H9 (cell line): ENCODE data around the gene FBXO30. TPM values are rescaled to one million over a fixed set of nuclear protein-coding genes. Genes with fewer than 3 reads are reported as not detected.

Experiments
- DNase-seq: peaks from one replicate; pipeline ENCODE4 v3.0.0-alpha.2; 2017
- H2AFZ ChIP-seq: one replicate; pipeline ENCODE4 v1.6.1; 2013; ENCODE audit warnings: mild to moderate bottlenecking, low read length, control low read depth, moderate library complexity
- H2AK5ac ChIP-seq: 2 replicates; pipeline ENCODE4 v1.6.1; 2013; ENCODE audit warnings: low read length, control low read depth, mixed read lengths; ENCODE audit not compliant: insufficient read length
- H2BK120ac ChIP-seq: one replicate; pipeline ENCODE4 v1.6.1; 2013; ENCODE audit warnings: low read depth, mild to moderate bottlenecking, low read length, control low read depth, inconsistent platforms; ENCODE audit not compliant: poor library complexity, severe bottlenecking
- H2BK12ac ChIP-seq: 2 replicates; pipeline ENCODE4 v1.6.1; 2013; ENCODE audit warnings: low read length, control low read depth, mixed read lengths, low read depth; ENCODE audit not compliant: insufficient read length
- H2BK15ac ChIP-seq: 2 replicates; pipeline ENCODE4 v1.6.1; 2013; ENCODE audit warnings: low read depth, low read length, control low read depth
- H2BK20ac ChIP-seq: one replicate; pipeline ENCODE4 v1.6.1; 2013; ENCODE audit warnings: low read depth, mild to moderate bottlenecking, low read length, control low read depth, inconsistent platforms; ENCODE audit not compliant: poor library complexity, severe bottlenecking
- H2BK5ac ChIP-seq: 2 replicates; pipeline ENCODE4 v1.6.1; 2013; ENCODE audit warnings: low read length, control low read depth, mixed read lengths; ENCODE audit not compliant: insufficient read length
- H3K14ac ChIP-seq: 2 replicates; pipeline ENCODE4 v1.6.1; 2013; ENCODE audit warnings: low read length, control low read depth; ENCODE audit not compliant: insufficient read depth
- H3K18ac ChIP-seq: 2 replicates; pipeline ENCODE4 v1.6.1; 2013; ENCODE audit warnings: low read depth, mild to moderate bottlenecking, mixed read lengths, low read length, control low read depth; ENCODE audit not compliant: insufficient read length
- H3K23ac ChIP-seq: 2 replicates; pipeline ENCODE4 v1.6.1; 2013; ENCODE audit warnings: low read length, control low read depth, mixed read lengths, low read depth; ENCODE audit not compliant: insufficient read length
- H3K23me2 ChIP-seq: 2 replicates; pipeline ENCODE4 v1.6.1; 2013; ENCODE audit warnings: low read depth, mild to moderate bottlenecking, mixed read lengths, low read length, control low read depth; ENCODE audit not compliant: insufficient read length, poor library complexity, severe bottlenecking
- H3K27ac ChIP-seq: 2 replicates; pipeline ENCODE4 v1.5.1; 2013; ENCODE audit warnings: low read length, control low read depth, mixed read lengths, low read depth; ENCODE audit not compliant: insufficient read length
- H3K27me3 ChIP-seq: 2 replicates; pipeline ENCODE4 v1.6.1; 2013; ENCODE audit warnings: low read length, control low read depth, inconsistent platforms; ENCODE audit not compliant: insufficient read depth
- H3K4ac ChIP-seq: 2 replicates; pipeline ENCODE4 v1.6.1; 2013; ENCODE audit warnings: low read depth, mild to moderate bottlenecking, control low read depth, inconsistent platforms, low read length, moderate library complexity
- H3K4me1 ChIP-seq: 2 replicates; pipeline ENCODE4 v1.6.1; 2013; ENCODE audit warnings: low read length, control low read depth, inconsistent platforms; ENCODE audit not compliant: insufficient read depth
- H3K4me2 ChIP-seq: 2 replicates; pipeline ENCODE4 v1.6.1; 2013; ENCODE audit warnings: low read length, control low read depth, mixed read lengths; ENCODE audit not compliant: insufficient read length, insufficient read depth
- H3K56ac ChIP-seq: 2 replicates; pipeline ENCODE4 v1.6.1; 2013; ENCODE audit warnings: low read depth, mild to moderate bottlenecking, mixed read lengths, low read length, control low read depth; ENCODE audit not compliant: insufficient read length
- H3K79me1 ChIP-seq: 2 replicates; pipeline ENCODE4 v1.6.1; 2013; ENCODE audit warnings: low read depth, mild to moderate bottlenecking, moderate library complexity, low read length, control low read depth, inconsistent platforms; ENCODE audit not compliant: insufficient read depth, poor library complexity, severe bottlenecking
- H3K79me2 ChIP-seq: 2 replicates; pipeline ENCODE4 v1.6.1; 2013; ENCODE audit warnings: low read length, control low read depth, inconsistent platforms; ENCODE audit not compliant: insufficient read depth
- H3K9ac ChIP-seq: 2 replicates; pipeline ENCODE4 v1.6.1; 2013; ENCODE audit warnings: low read length, control low read depth, mixed read lengths; ENCODE audit not compliant: insufficient read length; ENCODE audit errors: extremely low read depth
- H3K9me3 ChIP-seq: one replicate; pipeline ENCODE4 v1.6.1; 2013; ENCODE audit warnings: low read depth, low read length, inconsistent platforms; ENCODE audit not compliant: control insufficient read depth
- H3T11ph ChIP-seq: one replicate; pipeline ENCODE4 v1.6.1; 2013; ENCODE audit warnings: mild to moderate bottlenecking, low read length, control low read depth, inconsistent platforms
- H4K20me1 ChIP-seq: one replicate; pipeline ENCODE4 v1.6.1; 2013; ENCODE audit not compliant: control insufficient read depth, insufficient read length, insufficient read depth
- H4K5ac ChIP-seq: 2 replicates; pipeline ENCODE4 v1.6.1; 2013; ENCODE audit warnings: low read depth, mild to moderate bottlenecking, mixed read lengths, low read length, control low read depth; ENCODE audit not compliant: insufficient read length
- H4K8ac ChIP-seq: replicated peaks from 2 replicates; pipeline ENCODE4 v1.6.1; 2013; ENCODE audit warnings: low read length, control low read depth, mixed read lengths, low read depth; ENCODE audit not compliant: insufficient read length
- H4K91ac ChIP-seq: 2 replicates; pipeline ENCODE4 v1.6.1; 2013; ENCODE audit warnings: low read depth, mild to moderate bottlenecking, moderate library complexity, mixed read lengths, low read length, control low read depth; ENCODE audit not compliant: insufficient read length
- H3K27ac Mint-ChIP-seq, 3 experiments: 2 replicates in 2 of 3; 3 replicates in 1 of 3; pipeline ENCODE4 v1.8.0; 2020 to 2021; ENCODE audit warnings: mixed read lengths in 3 of 3, mild to moderate bottlenecking in 1 of 3, moderate library complexity in 1 of 3
- H3K27me3 Mint-ChIP-seq: 2 replicates; pipeline ENCODE4 v1.8.0; 2021; ENCODE audit warnings: low read depth, mild to moderate bottlenecking, moderate library complexity, mixed read lengths
- H3K36me3 Mint-ChIP-seq, 3 experiments: 2 replicates in 2 of 3; 3 replicates in 1 of 3; pipeline ENCODE4 v1.8.0; 2020 to 2021; ENCODE audit warnings: low read depth in 3 of 3, mixed read lengths in 3 of 3; ENCODE audit not compliant: insufficient read depth in 1 of 3
- H3K4me1 Mint-ChIP-seq, 2 experiments: 2 replicates each; pipeline ENCODE4 v1.8.0; 2020; ENCODE audit warnings: mixed read lengths in 2 of 2
- H3K4me3 Mint-ChIP-seq, 2 experiments: 2 replicates in 1 of 2; 3 replicates in 1 of 2; pipeline ENCODE4 v1.8.0; 2020 to 2021; ENCODE audit warnings: mild to moderate bottlenecking in 2 of 2, mixed read lengths in 2 of 2, moderate library complexity in 1 of 2
- H3K9me3 Mint-ChIP-seq, 2 experiments: 2 replicates in 1 of 2; 3 replicates in 1 of 2; pipeline ENCODE4 v1.8.0; 2020; ENCODE audit warnings: mild to moderate bottlenecking in 2 of 2, mixed read lengths in 2 of 2, moderate library complexity in 1 of 2
- WGBS: extraction: QIAGEN DNeasy Blood & Tissue Kit; methylation state at CpG from one replicate; pipeline ENCODE4 v1.1.7; 2013; ENCODE audit warnings: missing lambda C conversion rate, low lambda C conversion rate, mixed read lengths; ENCODE audit not compliant: insufficient read length; ENCODE audit errors: extremely low coverage; 5-methylcytosine and 5-hydroxymethylcytosine counted together
- total RNA-seq: library from RNA; stranded (reverse); gene quantifications from 2 replicates; pipeline ENCODE4 v1.2.1, GENCODE V29; 2021
- TF ChIP-seq, protein P1 (sequence below): fragments of 200-600 bp; sonication (generic); conservative IDR thresholded peaks from 3 replicates; pipeline ENCODE4 v1.8.0; 2021; ENCODE audit warnings: antibody characterized with exemption, mild to moderate bottlenecking

Gene FBXO30
- total RNA-seq, 1 experiment from 2014 or later, result 16.9 TPM

- Histone ChIP-seq H3K23me2 (no peaks in the 10 kb centered on the region), H2AFZ (no peak overlapping the region), H3K79me2 (no peaks in the 10 kb centered on the region), H3K18ac (no peak overlapping the region), H3K4me2 (no peak overlapping the region), H3K9me3 (no peaks in the 10 kb centered on the region), H3T11ph (no peak overlapping the region), H3K4me1 (no peaks in the 10 kb centered on the region), H3K27ac (no peak overlapping the region), H3K14ac (no peak overlapping the region), H2BK12ac (no peak overlapping the region), H4K5ac (no peak overlapping the region), H2AK5ac (no peak overlapping the region), H3K79me1 (no peaks in the 10 kb centered on the region), H3K9ac (no peak overlapping the region), H2BK5ac (no peak overlapping the region), H3K23ac (no peak overlapping the region), H3K4ac (no peak overlapping the region), H4K20me1 (no peaks in the 10 kb centered on the region), H3K56ac (no peak overlapping the region), H4K8ac (no peak overlapping the region), H3K27me3 (no peaks in the 10 kb centered on the region), H2BK120ac (no peak overlapping the region), H2BK20ac (no peak overlapping the region), H2BK15ac (no peak overlapping the region), H4K91ac (no peak overlapping the region)
- no CpG with 5 or more reads among the region's 1 CpG for WGBS
- Mint-ChIP-seq H3K4me1 (peaks cover 2 to 3% of the 10 kb centered on the region in 2 experiments; a peak in 3 of 4 replicates), H3K9me3 (peaks cover 0 to 2% of the 10 kb centered on the region in 2 experiments; a peak in 1 of 5 replicates), H3K4me3 (no peak overlapping the region), H3K27ac (peak overlapping the region in 2 of 3 experiments; percentile 9 to 46; a peak in 3 of 7 replicates), H3K36me3 (no peaks in the 10 kb centered on the region; a peak in 1 of 7 replicates), H3K27me3 (no peaks in the 10 kb centered on the region; the same call in 1 of the 2 replicates)
- DNase-seq, result no peak
- TF ChIP-seq, protein P1, sequence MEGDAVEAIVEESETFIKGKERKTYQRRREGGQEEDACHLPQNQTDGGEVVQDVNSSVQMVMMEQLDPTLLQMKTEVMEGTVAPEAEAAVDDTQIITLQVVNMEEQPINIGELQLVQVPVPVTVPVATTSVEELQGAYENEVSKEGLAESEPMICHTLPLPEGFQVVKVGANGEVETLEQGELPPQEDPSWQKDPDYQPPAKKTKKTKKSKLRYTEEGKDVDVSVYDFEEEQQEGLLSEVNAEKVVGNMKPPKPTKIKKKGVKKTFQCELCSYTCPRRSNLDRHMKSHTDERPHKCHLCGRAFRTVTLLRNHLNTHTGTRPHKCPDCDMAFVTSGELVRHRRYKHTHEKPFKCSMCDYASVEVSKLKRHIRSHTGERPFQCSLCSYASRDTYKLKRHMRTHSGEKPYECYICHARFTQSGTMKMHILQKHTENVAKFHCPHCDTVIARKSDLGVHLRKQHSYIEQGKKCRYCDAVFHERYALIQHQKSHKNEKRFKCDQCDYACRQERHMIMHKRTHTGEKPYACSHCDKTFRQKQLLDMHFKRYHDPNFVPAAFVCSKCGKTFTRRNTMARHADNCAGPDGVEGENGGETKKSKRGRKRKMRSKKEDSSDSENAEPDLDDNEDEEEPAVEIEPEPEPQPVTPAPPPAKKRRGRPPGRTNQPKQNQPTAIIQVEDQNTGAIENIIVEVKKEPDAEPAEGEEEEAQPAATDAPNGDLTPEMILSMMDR, result no peak
These were observed 68.7 kb downstream of the FBXO30 start for GRCh38 chr6:145745861-145746260.
